ENCODE results near the gene FOXA2.

Gene FOXA2

DNA sequence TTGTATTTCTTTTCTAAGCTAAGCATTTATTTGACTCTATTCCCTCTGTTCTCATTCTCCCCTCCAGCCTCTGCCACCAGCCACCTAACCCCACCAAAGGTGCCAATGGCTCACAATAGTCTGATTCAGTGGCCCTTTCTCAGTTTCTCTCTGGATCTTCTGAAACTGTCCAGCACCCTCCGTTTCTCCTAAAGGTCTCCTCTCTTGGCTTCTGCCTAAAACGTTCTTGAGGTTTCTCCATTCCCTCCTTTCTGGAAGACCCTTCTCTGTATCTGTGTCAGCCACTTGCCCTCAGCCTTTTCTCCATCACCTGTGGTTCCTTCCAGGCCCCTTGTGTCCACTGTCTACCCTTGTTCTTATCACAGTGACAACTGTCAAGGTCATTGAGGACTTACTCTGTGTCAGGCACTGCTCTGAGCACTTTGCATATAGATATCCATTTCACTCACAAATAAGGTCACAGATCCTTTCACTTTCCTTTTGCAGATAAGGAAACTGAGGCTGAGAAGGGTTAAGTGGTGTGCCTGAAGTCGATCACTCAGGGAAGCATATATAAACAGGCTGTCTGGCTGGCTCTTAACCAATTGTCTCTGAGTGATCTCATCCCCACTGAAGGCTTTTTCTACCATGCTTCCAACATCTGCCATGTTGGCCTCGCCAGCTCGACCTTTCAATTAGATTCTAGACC is 48.1 kb downstream of the FOXA2 start:
- no peak for DNase-seq

DNA sequence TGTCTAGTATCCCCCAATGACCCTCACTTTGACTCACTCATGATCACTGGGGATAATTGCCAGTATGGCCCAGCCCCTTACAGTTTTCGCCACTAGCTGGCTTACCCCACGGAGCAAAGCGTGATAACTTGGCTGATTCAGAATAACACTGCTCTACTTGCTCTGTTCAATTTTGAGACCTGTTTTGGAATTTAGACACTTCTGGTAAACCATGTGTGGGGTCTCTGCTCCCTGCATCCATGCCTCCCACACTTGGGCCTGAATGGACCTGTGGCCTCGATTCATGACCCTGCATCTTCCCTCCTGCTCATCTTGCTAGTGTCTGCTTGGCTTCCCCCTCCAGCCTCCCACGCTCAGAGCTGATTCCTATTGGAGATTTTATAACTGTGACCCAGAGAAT is 48.9 kb downstream of the FOXA2 start:
- no peak for DNase-seq

DNA sequence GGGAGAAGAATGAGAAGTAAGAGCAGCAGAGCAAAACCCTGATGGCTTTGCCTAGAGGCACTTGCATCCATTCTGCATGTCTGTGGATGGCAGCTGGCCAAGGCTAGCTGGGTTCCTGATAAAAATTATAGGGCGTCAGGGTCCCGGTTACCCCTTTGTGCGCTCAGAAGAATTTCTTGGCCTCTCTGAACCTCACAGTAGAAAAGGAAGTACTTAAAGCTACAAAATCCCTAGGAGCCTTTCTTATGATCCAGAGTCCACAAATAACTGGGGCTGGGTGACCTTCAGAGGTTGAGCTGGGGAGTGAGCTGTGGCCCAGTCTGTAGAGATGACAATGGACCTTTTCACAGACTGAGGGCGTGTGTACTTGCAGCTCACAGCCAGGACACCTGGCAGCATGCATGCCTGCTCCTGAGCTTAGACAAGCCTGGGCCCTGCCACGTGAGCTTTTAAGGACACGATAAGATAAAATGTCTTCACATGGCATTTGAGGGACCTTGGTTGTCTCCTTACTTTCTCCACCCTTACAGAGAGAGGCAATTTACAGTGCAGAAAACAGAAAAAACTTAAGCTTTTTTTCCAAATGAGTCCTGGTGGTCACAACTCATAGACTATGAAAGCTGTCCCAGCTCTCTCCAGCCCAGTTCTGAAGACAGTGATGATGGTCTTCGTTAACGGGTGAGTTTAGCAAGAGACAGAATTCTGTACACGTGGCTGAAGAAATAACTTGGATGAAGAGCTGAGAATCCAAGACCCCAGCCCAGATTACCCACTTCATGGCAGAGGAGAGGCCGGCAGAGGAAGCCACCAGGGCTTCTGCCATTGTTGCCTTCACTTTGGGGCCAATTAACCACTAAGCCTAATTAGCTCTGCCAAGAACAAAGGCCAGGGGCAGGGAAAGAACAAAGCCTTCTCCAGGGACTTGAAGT is 50.3 kb downstream of the FOXA2 start:
- DNase-seq, result no peak

DNA sequence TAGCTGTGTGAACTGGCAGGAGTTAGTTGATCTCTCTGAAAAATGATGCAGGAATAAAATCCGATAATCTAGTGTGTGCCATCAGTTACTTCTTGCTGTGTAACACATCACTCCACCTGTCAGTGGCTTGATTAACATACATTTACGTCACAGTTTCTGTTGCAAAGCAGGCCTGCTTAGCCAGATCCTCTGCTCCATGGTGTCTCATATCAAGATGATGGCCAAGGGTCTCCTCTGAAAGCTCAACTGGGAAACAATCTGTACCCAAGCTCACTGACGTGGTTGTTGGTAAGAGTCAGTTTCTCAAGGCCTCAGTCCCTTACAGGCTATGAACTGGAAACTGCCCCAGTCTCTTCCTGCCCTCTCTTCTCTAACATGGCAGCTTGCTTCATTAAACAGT is 51.8 kb downstream of the FOXA2 start:
- no peak for DNase-seq

DNA sequence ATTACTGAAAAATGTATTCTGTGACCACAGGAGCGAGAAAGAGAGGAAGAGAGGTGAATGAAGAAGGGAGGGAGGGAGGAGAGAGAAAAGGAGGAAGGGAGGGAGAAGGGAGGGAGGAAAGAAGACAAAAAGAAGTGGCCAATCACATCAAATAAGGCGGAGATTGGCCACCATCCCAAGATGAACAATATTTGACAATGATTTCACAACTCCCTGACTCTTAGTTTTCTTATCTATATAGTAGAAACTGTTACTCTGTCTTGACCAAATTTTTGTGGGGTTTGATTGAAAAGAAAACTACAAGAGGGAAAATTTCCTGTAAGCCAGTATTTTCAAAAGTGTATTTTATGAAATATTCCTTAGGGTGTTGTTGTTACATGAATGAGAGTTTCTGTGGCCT is 52.6 kb downstream of the FOXA2 start:
- no peak for DNase-seq

DNA sequence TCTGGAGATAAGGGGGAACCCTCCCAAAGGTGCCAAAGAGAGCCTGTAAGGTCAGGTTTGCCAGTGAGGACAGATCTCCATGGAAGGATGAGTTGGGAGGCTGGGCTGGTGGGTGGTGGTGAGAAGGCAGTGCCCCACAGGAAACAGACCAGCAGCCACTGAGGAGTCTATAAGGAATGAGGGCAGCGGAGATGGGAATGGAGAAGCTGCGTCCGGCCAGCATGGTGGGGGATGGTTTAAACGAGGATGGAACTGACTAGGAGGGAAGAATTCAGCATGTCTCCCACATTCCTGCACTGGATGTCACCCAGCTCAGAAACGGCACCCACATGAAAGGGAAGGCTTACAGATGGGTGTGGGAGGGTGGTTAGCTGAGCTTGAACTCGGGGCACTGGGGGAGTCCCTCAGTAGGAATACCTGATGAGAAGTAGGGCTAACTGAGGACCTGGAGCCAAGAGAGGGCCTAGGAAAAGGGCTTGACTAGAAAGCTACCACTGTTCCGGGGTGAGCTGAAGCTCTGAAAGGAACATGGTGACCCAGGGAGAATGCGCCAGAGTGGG is 53.2 kb downstream of the FOXA2 start:
- DNase-seq, result no peak
